Measurements from ENCODE around the gene ISL2.

The ISL2 gene

GRCh38 chr15:76343313-76343996 lies 6.9 kb downstream of the ISL2 start:
- no peak for FAIRE-seq

- no peak for FAIRE-seq
Observed at GRCh38 chr15:76344893-76345582, 8.5 kb downstream of the ISL2 start.

GRCh38 chr15:76345583-76345879 lies 9.0 kb downstream of the ISL2 start:
- FAIRE-seq: no peak

- no peak for FAIRE-seq
Observed at GRCh38 chr15:76345880-76346668, 9.5 kb downstream of the ISL2 start.

GRCh38 chr15:76346669-76347481 lies 10.3 kb downstream of the ISL2 start:
- FAIRE-seq: no peak

GRCh38 chr15:76347482-76348055 lies 11.0 kb downstream of the ISL2 start:
- no peak for FAIRE-seq

GRCh38 chr15:76349301-76350070 lies 12.9 kb downstream of the ISL2 start:
- no peak for FAIRE-seq

GRCh38 chr15:76353023-76353577 lies 16.5 kb downstream of the ISL2 start:
- no peak for FAIRE-seq

- no peak for FAIRE-seq
Observed at GRCh38 chr15:76353903-76354302, 17.3 kb downstream of the ISL2 start.

- no peak for FAIRE-seq
Observed at GRCh38 chr15:76354823-76355440, 18.4 kb downstream of the ISL2 start.

GRCh38 chr15:76358453-76358852 lies 21.9 kb downstream of the ISL2 start:
- no peak for FAIRE-seq

- FAIRE-seq: no peak
Observed at GRCh38 chr15:76359152-76359551, 22.6 kb downstream of the ISL2 start.

GRCh38 chr15:76360416-76360815 lies 23.8 kb downstream of the ISL2 start:
- no peak for FAIRE-seq

- FAIRE-seq: no peak
Observed at GRCh38 chr15:76363251-76363650, 26.7 kb downstream of the ISL2 start.

GRCh38 chr15:76366714-76367113 lies 30.1 kb downstream of the ISL2 start:
- no peak for FAIRE-seq

- no peak for FAIRE-seq
Observed at GRCh38 chr15:76368122-76368621, 31.6 kb downstream of the ISL2 start.

GRCh38 chr15:76376029-76376428 lies 39.5 kb downstream of the ISL2 start:
- no peak for FAIRE-seq

GRCh38 chr15:76376816-76377215 lies 40.2 kb downstream of the ISL2 start:
- FAIRE-seq: no peak

- FAIRE-seq: no peak
Observed at GRCh38 chr15:76377217-76377616, 40.6 kb downstream of the ISL2 start.

- FAIRE-seq: no peak
Observed at GRCh38 chr15:76377751-76378150, 41.2 kb downstream of the ISL2 start.

- no peak for FAIRE-seq
Observed at GRCh38 chr15:76378691-76379090, 42.1 kb downstream of the ISL2 start.

Measured in endometrium (tissue), 2 donors.